Gastrocnemius medialis (tissue), 4 donors: ENCODE data around the gene KHSRP.

ENCODE experiments used
- CTCF ChIP-seq, 5 experiments: fragments of 450-650 bp in 3 of 5; fragments of 200-600 bp in 2 of 5; sonication (generic) in 2 of 5; IDR thresholded peaks in 4 of 5; conservative IDR thresholded peaks in 1 of 5; 1 replicate in 4 of 5; 2 replicates in 1 of 5; pipeline ENCODE4 v1.5.1; 2016 to 2019; ENCODE audit warnings: antibody characterized with exemption in 5 of 5, mild to moderate bottlenecking in 3 of 5, moderate library complexity in 3 of 5
- POLR2A ChIP-seq, 2 donors: fragments of 450-650 bp; IDR thresholded peaks; one replicate each; pipeline ENCODE4 v1.6.1; 2017; ENCODE audit warnings: antibody characterized with exemption in 2 of 2, mild to moderate bottlenecking in 2 of 2, moderate library complexity in 2 of 2

GRCh38 chr19:6406401-6406800, 18.2 kb downstream of the KHSRP start:
- TF ChIP-seq CTCF (IDR thresholded peaks at IDR 0.05 in 4 of 5, conservative IDR thresholded peaks at IDR 0.05 in 1 of 5): no peak
- no peak for TF ChIP-seq POLR2A (IDR thresholded peaks at IDR 0.05)
